Adipocyte (in vitro differentiated cells): ENCODE measurements around the gene ATG16L2.

ENCODE experiments used
- DNase-seq: peaks from one replicate; pipeline ENCODE4 v3.0.0-alpha.2; 2015; ENCODE audit warnings: low read depth
- H3K27me3 ChIP-seq: replicated peaks from 2 replicates; pipeline ENCODE4 v1.7.0; 2013; ENCODE audit warnings: mild to moderate bottlenecking, low read length, moderate library complexity; ENCODE audit not compliant: control insufficient read depth, insufficient read depth
- H3K36me3 ChIP-seq: 2 replicates; pipeline ENCODE4 v1.7.0; 2013; ENCODE audit warnings: low read length, mild to moderate bottlenecking, moderate library complexity; ENCODE audit not compliant: control insufficient read depth, insufficient read depth, severe bottlenecking
- H3K4me1 ChIP-seq: 2 replicates; pipeline ENCODE4 v1.7.0; 2013; ENCODE audit warnings: mild to moderate bottlenecking, low read length, moderate library complexity; ENCODE audit not compliant: control insufficient read depth, insufficient read depth
- H3K4me3 ChIP-seq: 2 replicates; pipeline ENCODE4 v1.7.0; 2013; ENCODE audit warnings: mild to moderate bottlenecking, low read length, moderate library complexity
- H3K9ac ChIP-seq: 2 replicates; pipeline ENCODE4 v1.7.0; 2013; ENCODE audit warnings: mild to moderate bottlenecking, low read length, moderate library complexity
- H3K9me3 ChIP-seq: 2 replicates; pipeline ENCODE4 v1.7.0; 2013; ENCODE audit warnings: mild to moderate bottlenecking, low read length, moderate library complexity; ENCODE audit not compliant: control insufficient read depth

ATG16L2 gene

GRCh38 chr11:72860010-72860409, 45.8 kb downstream of the ATG16L2 start:
- H3K27me3 ChIP-seq = no peaks in the 10 kb centered on the region
- H3K36me3 ChIP-seq = no peaks in the 10 kb centered on the region
- H3K4me3 ChIP-seq = no peak overlapping the region
- H3K4me1 ChIP-seq = peaks cover 27% of the 10 kb centered on the region
- H3K9me3 ChIP-seq = no peaks in the 10 kb centered on the region
- H3K9ac ChIP-seq = no peak overlapping the region
- DNase-seq = no peak

- no peaks in the 10 kb centered on the region for H3K9me3 ChIP-seq
Observed at GRCh38 chr11:72860592-72860991, 46.4 kb downstream of the ATG16L2 start.

GRCh38 chr11:72863091-72863490, 48.9 kb downstream of the ATG16L2 start:
- no peaks in the 10 kb centered on the region for H3K27me3 ChIP-seq
- no peaks in the 10 kb centered on the region for H3K36me3 ChIP-seq
- no peak for DNase-seq
- H3K9ac ChIP-seq = no peak overlapping the region
- H3K4me1 ChIP-seq = peaks cover 23% of the 10 kb centered on the region
- H3K4me3 ChIP-seq = no peak overlapping the region
- no peaks in the 10 kb centered on the region for H3K9me3 ChIP-seq

More at GRCh38 chr11:72860592-72860991, 46.4 kb downstream of the ATG16L2 start:
- no peaks in the 10 kb centered on the region for H3K36me3 ChIP-seq
- H3K4me3 ChIP-seq = no peak overlapping the region
- H3K4me1 ChIP-seq = peaks cover 33% of the 10 kb centered on the region
- peak; percentile 37 for DNase-seq
- H3K27me3 ChIP-seq = no peaks in the 10 kb centered on the region
- H3K9ac ChIP-seq = no peak overlapping the region

- H3K27me3 ChIP-seq = no peaks in the 10 kb centered on the region
- H3K9me3 ChIP-seq = no peaks in the 10 kb centered on the region
- H3K4me1 ChIP-seq = peaks cover 19% of the 10 kb centered on the region
- no peak for DNase-seq
- no peak overlapping the region for H3K4me3 ChIP-seq
- H3K36me3 ChIP-seq = no peaks in the 10 kb centered on the region
- no peak overlapping the region for H3K9ac ChIP-seq
Observed at GRCh38 chr11:72863916-72864315, 49.7 kb downstream of the ATG16L2 start.

- no peak overlapping the region for H3K9ac ChIP-seq
Observed at GRCh38 chr11:72864702-72865655, 50.8 kb downstream of the ATG16L2 start.

GRCh38 chr11:72867970-72868369, 53.8 kb downstream of the ATG16L2 start:
- H3K4me3 ChIP-seq = no peak overlapping the region
- H3K36me3 ChIP-seq = peaks cover 5% of the 10 kb centered on the region

More at GRCh38 chr11:72864702-72865655, 50.8 kb downstream of the ATG16L2 start:
- no peak overlapping the region for H3K4me3 ChIP-seq
- peaks cover 19% of the 10 kb centered on the region for H3K4me1 ChIP-seq
- no peaks in the 10 kb centered on the region for H3K27me3 ChIP-seq
- DNase-seq = peak; percentile 31
- no peaks in the 10 kb centered on the region for H3K36me3 ChIP-seq
- no peaks in the 10 kb centered on the region for H3K9me3 ChIP-seq

GRCh38 chr11:72869831-72870230, 55.6 kb downstream of the ATG16L2 start:
- H3K9ac ChIP-seq = no peak overlapping the region
- peaks cover 12% of the 10 kb centered on the region for H3K36me3 ChIP-seq
- H3K4me1 ChIP-seq = peaks cover 12% of the 10 kb centered on the region
- no peaks in the 10 kb centered on the region for H3K9me3 ChIP-seq
- no peak for DNase-seq
- H3K4me3 ChIP-seq = no peak overlapping the region
- H3K27me3 ChIP-seq = no peaks in the 10 kb centered on the region

More at GRCh38 chr11:72867970-72868369, 53.8 kb downstream of the ATG16L2 start:
- Histone ChIP-seq H3K27me3 (no peaks in the 10 kb centered on the region), H3K9ac (no peak overlapping the region), H3K4me1 (peaks cover 19% of the 10 kb centered on the region), H3K9me3 (no peaks in the 10 kb centered on the region)
- DNase-seq = no peak

GRCh38 chr11:72871119-72871518, 56.9 kb downstream of the ATG16L2 start:
- no peak overlapping the region for H3K4me3 ChIP-seq
- no peaks in the 10 kb centered on the region for H3K9me3 ChIP-seq
- no peaks in the 10 kb centered on the region for H3K27me3 ChIP-seq
- no peaks in the 10 kb centered on the region for H3K4me1 ChIP-seq
- no peak overlapping the region for H3K9ac ChIP-seq
- peak; percentile 38 for DNase-seq
- peaks cover 17% of the 10 kb centered on the region for H3K36me3 ChIP-seq

- H3K27me3 ChIP-seq = no peaks in the 10 kb centered on the region
Observed at GRCh38 chr11:72872012-72872411, 57.8 kb downstream of the ATG16L2 start.

GRCh38 chr11:72875736-72876135, 61.5 kb downstream of the ATG16L2 start:
- Histone ChIP-seq H3K27me3 (no peaks in the 10 kb centered on the region), H3K4me1 (no peaks in the 10 kb centered on the region), H3K9me3 (no peaks in the 10 kb centered on the region), H3K36me3 (peaks cover 20% of the 10 kb centered on the region), H3K9ac (no peak overlapping the region), H3K4me3 (no peak overlapping the region)
- no peak for DNase-seq

More at GRCh38 chr11:72872012-72872411, 57.8 kb downstream of the ATG16L2 start:
- Histone ChIP-seq H3K9ac (no peak overlapping the region), H3K36me3 (peaks cover 20% of the 10 kb centered on the region), H3K9me3 (no peaks in the 10 kb centered on the region), H3K4me1 (no peaks in the 10 kb centered on the region), H3K4me3 (no peak overlapping the region)
- DNase-seq = no peak

GRCh38 chr11:72876147-72876546, 61.9 kb downstream of the ATG16L2 start:
- no peaks in the 10 kb centered on the region for H3K4me1 ChIP-seq
- H3K4me3 ChIP-seq = no peak overlapping the region
- no peaks in the 10 kb centered on the region for H3K27me3 ChIP-seq
- no peak for DNase-seq
- H3K9me3 ChIP-seq = no peaks in the 10 kb centered on the region
- peaks cover 20% of the 10 kb centered on the region for H3K36me3 ChIP-seq
- H3K9ac ChIP-seq = no peak overlapping the region
